Gastroesophageal sphincter (tissue), 3 donors: ENCODE results near the gene CPA4.

Experiments
- POLR2A ChIP-seq, 2 donors: fragments of 450-650 bp; IDR thresholded peaks; one replicate each; pipeline ENCODE4 v1.6.1; 2017; ENCODE audit warnings: antibody characterized with exemption in 2 of 2, mild to moderate bottlenecking in 2 of 2, moderate library complexity in 1 of 2
- POLR2AphosphoS5 ChIP-seq: sonication (generic); formaldehyde crosslinking; IDR thresholded peaks from one replicate; pipeline ENCODE4 v1.6.1; 2017; ENCODE audit warnings: antibody characterized with exemption
- TF ChIP-seq, protein P1 (sequence below), 4 experiments: fragments of 200-600 bp in 2 of 4; fragments of 450-650 bp in 2 of 4; sonication (generic) in 1 of 4; IDR thresholded peaks; one replicate each; pipeline ENCODE4 v1.5.1; 2017 to 2019; ENCODE audit warnings: antibody characterized with exemption in 4 of 4, mild to moderate bottlenecking in 2 of 4, moderate library complexity in 2 of 4

DNA sequence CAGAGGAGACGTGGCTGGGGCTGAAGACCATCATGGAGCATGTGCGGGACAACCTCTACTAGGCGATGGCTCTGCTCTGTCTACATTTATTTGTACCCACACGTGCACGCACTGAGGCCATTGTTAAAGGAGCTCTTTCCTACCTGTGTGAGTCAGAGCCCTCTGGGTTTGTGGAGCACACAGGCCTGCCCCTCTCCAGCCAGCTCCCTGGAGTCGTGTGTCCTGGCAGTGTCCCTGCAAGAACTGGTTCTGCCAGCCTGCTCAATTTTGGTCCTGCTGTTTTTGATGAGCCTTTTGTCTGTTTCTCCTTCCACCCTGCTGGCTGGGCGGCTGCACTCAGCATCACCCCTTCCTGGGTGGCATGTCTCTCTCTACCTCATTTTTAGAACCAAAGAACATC is 29.7 kb downstream of the CPA4 start:
- TF ChIP-seq, protein P1, sequence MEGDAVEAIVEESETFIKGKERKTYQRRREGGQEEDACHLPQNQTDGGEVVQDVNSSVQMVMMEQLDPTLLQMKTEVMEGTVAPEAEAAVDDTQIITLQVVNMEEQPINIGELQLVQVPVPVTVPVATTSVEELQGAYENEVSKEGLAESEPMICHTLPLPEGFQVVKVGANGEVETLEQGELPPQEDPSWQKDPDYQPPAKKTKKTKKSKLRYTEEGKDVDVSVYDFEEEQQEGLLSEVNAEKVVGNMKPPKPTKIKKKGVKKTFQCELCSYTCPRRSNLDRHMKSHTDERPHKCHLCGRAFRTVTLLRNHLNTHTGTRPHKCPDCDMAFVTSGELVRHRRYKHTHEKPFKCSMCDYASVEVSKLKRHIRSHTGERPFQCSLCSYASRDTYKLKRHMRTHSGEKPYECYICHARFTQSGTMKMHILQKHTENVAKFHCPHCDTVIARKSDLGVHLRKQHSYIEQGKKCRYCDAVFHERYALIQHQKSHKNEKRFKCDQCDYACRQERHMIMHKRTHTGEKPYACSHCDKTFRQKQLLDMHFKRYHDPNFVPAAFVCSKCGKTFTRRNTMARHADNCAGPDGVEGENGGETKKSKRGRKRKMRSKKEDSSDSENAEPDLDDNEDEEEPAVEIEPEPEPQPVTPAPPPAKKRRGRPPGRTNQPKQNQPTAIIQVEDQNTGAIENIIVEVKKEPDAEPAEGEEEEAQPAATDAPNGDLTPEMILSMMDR (IDR thresholded peaks at IDR 0.05) = no peak
- TF ChIP-seq POLR2AphosphoS5 (no peak), POLR2A (IDR thresholded peaks at IDR 0.05) (no peak)
